ENCODE measurements around the gene SOAT2. TPM values are rescaled to one million over a fixed set of nuclear protein-coding genes. Genes with fewer than 3 reads are reported as not detected.
A peak's percentile ranks its signal among the peaks of the same experiment; 100 is the strongest.

The SOAT2 gene
- total and polyA plus RNA-seq, 2 experiments from 2014 or later = 0.43 TPM; not detected in 1

DNA sequence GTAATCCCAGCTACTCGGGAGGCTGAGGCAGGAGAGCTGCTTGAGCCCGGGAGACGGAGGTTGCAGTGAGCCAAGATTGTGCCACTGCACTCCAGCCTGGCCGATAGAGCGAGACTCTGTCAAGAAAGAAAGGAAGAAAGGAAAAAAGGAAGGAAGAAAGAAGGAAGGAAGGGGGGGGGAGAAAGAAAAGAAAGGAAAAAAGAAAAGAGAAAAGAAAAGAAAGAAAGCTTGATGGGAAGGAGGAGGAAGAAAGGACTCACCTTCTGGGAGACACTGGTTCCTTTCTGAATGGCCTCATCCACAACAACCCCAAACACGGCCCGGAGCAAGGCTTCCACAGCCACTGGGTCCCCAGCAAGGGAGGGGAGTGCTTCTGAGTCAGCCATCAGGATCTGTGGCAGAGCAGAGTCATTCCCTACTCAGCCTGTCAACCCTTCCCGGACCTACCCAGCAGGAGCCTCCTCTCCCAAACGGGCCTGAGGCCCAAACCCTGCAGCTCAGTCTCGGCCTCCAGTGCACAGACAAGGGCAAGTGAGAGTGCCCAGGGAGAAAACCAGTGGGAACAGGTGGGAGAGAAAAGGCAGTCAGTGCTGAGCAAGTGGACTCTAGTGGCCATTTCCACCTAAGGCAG, 69.9 kb downstream of the SOAT2 start:
- H3K4me1 ChIP-seq (ENCODE audit: insufficient read depth) = peaks cover 42% of the 10 kb centered on the region
- H3K9ac ChIP-seq = peak overlapping the region; percentile 15; the same call in 1 of the 2 replicates
- no peaks in the 10 kb centered on the region for H3K9me2 ChIP-seq (ENCODE audit: insufficient read depth)
- H3F3A ChIP-seq (ENCODE audit: insufficient read depth) = peaks cover 33% of the 10 kb centered on the region
- H3K4me3 ChIP-seq = peak overlapping the region; percentile 24; the same call in 1 of the 2 replicates
- H3K36me3 ChIP-seq (ENCODE audit: low read depth) = no peaks in the 10 kb centered on the region
- DNase-seq = peak; percentile 81
- in situ Hi-C loops (cut with MboI) = no loop called here
- whole genome bisulfite sequencing, 2 experiments (ENCODE audit: low coverage in 1 of 2, low lambda C conversion rate in 2 of 2, missing lambda C conversion rate in 2 of 2) = 66 to 73% methylated on average over 10 of the region's 10 CpGs
- H4K20me1 ChIP-seq (ENCODE audit: insufficient read depth) = no peaks in the 10 kb centered on the region
- peaks cover 12% of the 10 kb centered on the region for H3K79me2 ChIP-seq (ENCODE audit: insufficient read depth)
- no peaks in the 10 kb centered on the region for H3K27me3 ChIP-seq (replicated peaks; ENCODE audit: insufficient read depth)
- no peak for TF ChIP-seq EZH2 (IDR thresholded peaks at IDR 0.05; ENCODE audit: insufficient read depth, poor library complexity, severe bottlenecking)
- TF ChIP-seq EZH2phosphoT487 (IDR thresholded peaks at IDR 0.05; ENCODE audit: insufficient read depth, low read depth) = no peak
- H3K27ac ChIP-seq = peak overlapping the region; percentile 61
- H2AFZ ChIP-seq = peak overlapping the region; percentile 61
- H3K9me3 ChIP-seq (ENCODE audit: low read depth) = no peaks in the 10 kb centered on the region
- H3K4me2 ChIP-seq (ENCODE audit: unreplicated experiment) = peak overlapping the region; percentile 2

Small RNA genes within 50 kb of the gene (microRNA-seq; reads per million reads assigned to microRNA genes)
- gene MIR6757 (ENCODE audit: borderline number of aligned reads) = 2.0 reads per million

Small RNA genes within 50 kb of the gene (small RNA-seq; reads per million reads assigned to genes)
- gene HIGD1AP1 (ENCODE audit: low read depth, low replicate concordance) = not detected
- gene MIR6757 (ENCODE audit: low read depth, low replicate concordance) = not detected
- gene RNU6-333P (ENCODE audit: low read depth, low replicate concordance) = not detected

Other genes with a start within 250 kb of the SOAT2 start
- gene KRT8, start 198.4 kb upstream of the SOAT2 start, total RNA-seq (2014; rRNA removed; shearing (Covaris generic)) = 5.5 and 12.9 TPM in 2 replicates
- 17.5 and 19.8 TPM in 2 replicates for gene KRT8, start 198.4 kb upstream of the SOAT2 start, polyA plus RNA-seq (2016; fragmentation: Nextera tagmentation; extraction: Ambion mirVana)
- gene KRT18, start 154.4 kb upstream of the SOAT2 start, total RNA-seq (2014; rRNA removed; shearing (Covaris generic)) = 69.9 and 83.8 TPM in 2 replicates
- 141 TPM in 2 replicates for gene KRT18, start 154.4 kb upstream of the SOAT2 start, polyA plus RNA-seq (2016; fragmentation: Nextera tagmentation; extraction: Ambion mirVana)
- 436 and 501 TPM in 2 replicates for gene EIF4B, start 97.0 kb upstream of the SOAT2 start, total RNA-seq (2014; rRNA removed; shearing (Covaris generic))
- 73.4 and 74.8 TPM in 2 replicates for gene EIF4B, start 97.0 kb upstream of the SOAT2 start, polyA plus RNA-seq (2016; fragmentation: Nextera tagmentation; extraction: Ambion mirVana)
- gene TNS2, start 53.4 kb upstream of the SOAT2 start, total RNA-seq (2014; rRNA removed; shearing (Covaris generic)) = 41.6 and 48.6 TPM in 2 replicates
- 24.1 and 26.1 TPM in 2 replicates for gene TNS2, start 53.4 kb upstream of the SOAT2 start, polyA plus RNA-seq (2016; fragmentation: Nextera tagmentation; extraction: Ambion mirVana)
- gene SPRYD3, start 24.1 kb upstream of the SOAT2 start, total RNA-seq (2014; rRNA removed; shearing (Covaris generic)) = 42.5 and 48.7 TPM in 2 replicates
- 54.7 and 55.5 TPM in 2 replicates for gene SPRYD3, start 24.1 kb upstream of the SOAT2 start, polyA plus RNA-seq (2016; fragmentation: Nextera tagmentation; extraction: Ambion mirVana)
- 1,132 and 1,614 TPM in 2 replicates for gene IGFBP6, start 5.8 kb upstream of the SOAT2 start, total RNA-seq (2014; rRNA removed; shearing (Covaris generic))
- 1,827 and 1,899 TPM in 2 replicates for gene IGFBP6, start 5.8 kb upstream of the SOAT2 start, polyA plus RNA-seq (2016; fragmentation: Nextera tagmentation; extraction: Ambion mirVana)
- gene ZNF740, start 77.2 kb downstream of the SOAT2 start, total RNA-seq (2014; rRNA removed; shearing (Covaris generic)) = 5.1 and 6.5 TPM in 2 replicates
- gene ZNF740, start 77.2 kb downstream of the SOAT2 start, polyA plus RNA-seq (2016; fragmentation: Nextera tagmentation; extraction: Ambion mirVana) = 2.8 and 3.9 TPM in 2 replicates
- gene CSAD, start 77.4 kb downstream of the SOAT2 start, total RNA-seq (2014; rRNA removed; shearing (Covaris generic)) = 13.4 and 14.2 TPM in 2 replicates
- 6.1 and 8.6 TPM in 2 replicates for gene CSAD, start 77.4 kb downstream of the SOAT2 start, polyA plus RNA-seq (2016; fragmentation: Nextera tagmentation; extraction: Ambion mirVana)
- 1.4 and 2.4 TPM in 2 replicates for gene ITGB7, start 103.8 kb downstream of the SOAT2 start, total RNA-seq (2014; rRNA removed; shearing (Covaris generic))
- gene ITGB7, start 103.8 kb downstream of the SOAT2 start, polyA plus RNA-seq (2016; fragmentation: Nextera tagmentation; extraction: Ambion mirVana) = 0.84 and 1.2 TPM in 2 replicates
- gene RARG, start 128.7 kb downstream of the SOAT2 start, total RNA-seq (2014; rRNA removed; shearing (Covaris generic)) = 75.3 and 76.6 TPM in 2 replicates
- 116 and 118 TPM in 2 replicates for gene RARG, start 128.7 kb downstream of the SOAT2 start, polyA plus RNA-seq (2016; fragmentation: Nextera tagmentation; extraction: Ambion mirVana)
- 5.6 and 8.5 TPM in 2 replicates for gene ESPL1, start 164.8 kb downstream of the SOAT2 start, total RNA-seq (2014; rRNA removed; shearing (Covaris generic))
- gene ESPL1, start 164.8 kb downstream of the SOAT2 start, polyA plus RNA-seq (2016; fragmentation: Nextera tagmentation; extraction: Ambion mirVana) = 2.0 and 3.3 TPM in 2 replicates
- 380 and 393 TPM in 2 replicates for gene PFDN5, start 192.1 kb downstream of the SOAT2 start, total RNA-seq (2014; rRNA removed; shearing (Covaris generic))
- gene PFDN5, start 192.1 kb downstream of the SOAT2 start, polyA plus RNA-seq (2016; fragmentation: Nextera tagmentation; extraction: Ambion mirVana) = 609 and 625 TPM in 2 replicates
- 39.6 and 48.9 TPM in 2 replicates for gene MYG1, start 196.2 kb downstream of the SOAT2 start, total RNA-seq (2014; rRNA removed; shearing (Covaris generic))
- gene MYG1, start 196.2 kb downstream of the SOAT2 start, polyA plus RNA-seq (2016; fragmentation: Nextera tagmentation; extraction: Ambion mirVana) = 47.8 and 52.4 TPM in 2 replicates
- 63.4 and 72.0 TPM in 2 replicates for gene AAAS, start 218.1 kb downstream of the SOAT2 start, total RNA-seq (2014; rRNA removed; shearing (Covaris generic))
- gene AAAS, start 218.1 kb downstream of the SOAT2 start, polyA plus RNA-seq (2016; fragmentation: Nextera tagmentation; extraction: Ambion mirVana) = 46.6 and 49.7 TPM in 2 replicates
- not detected in 2 replicates for gene SP7, start 232.9 kb downstream of the SOAT2 start, total RNA-seq (2014; rRNA removed; shearing (Covaris generic))
- gene SP7, start 232.9 kb downstream of the SOAT2 start, polyA plus RNA-seq (2016; fragmentation: Nextera tagmentation; extraction: Ambion mirVana) = not detected in 2 replicates

Data from GM23248 (cell line).